Tibial nerve (tissue), 4 donors: ENCODE measurements around the gene DCUN1D3. TPM values are rescaled to one million over a fixed set of nuclear protein-coding genes. Genes with fewer than 3 reads are reported as not detected.
A peak's percentile ranks its signal among the peaks of the same experiment; 100 is the strongest.

Experiments used
- DNase-seq, 2 donors: peaks; one replicate each; pipeline ENCODE4 v3.0.0-alpha.2; 2019; ENCODE audit warnings: low spot score in 2 of 2
- H3K27ac ChIP-seq, 4 donors: fragments of 200-600 bp; sonication (generic) in 3 of 4; one replicate each; pipeline ENCODE4 v1.5.1; 2017 to 2019; ENCODE audit warnings: mild to moderate bottlenecking in 1 of 4
- H3K27me3 ChIP-seq, 2 donors: fragments of 200-600 bp; sonication (generic) in 1 of 2; one replicate each; pipeline versions ENCODE4 v1.5.1 to v1.6.0; 2017 to 2019
- H3K36me3 ChIP-seq, 3 donors: fragments of 200-600 bp; sonication (generic); one replicate each; pipeline ENCODE4 v1.5.1; 2018 to 2019
- H3K4me1 ChIP-seq, 4 donors: fragments of 200-600 bp; sonication (generic) in 3 of 4; one replicate each; pipeline ENCODE4 v1.5.1; 2017 to 2019
- H3K4me3 ChIP-seq, 4 donors: fragments of 200-600 bp; sonication (generic) in 3 of 4; one replicate each; pipeline ENCODE4 v1.5.1; 2017 to 2019; ENCODE audit warnings: mild to moderate bottlenecking in 1 of 4, moderate library complexity in 1 of 4
- H3K9me3 ChIP-seq, 4 donors: fragments of 200-600 bp; sonication (generic) in 3 of 4; one replicate each; pipeline ENCODE4 v1.5.1; 2017 to 2019
- EP300 ChIP-seq, 2 donors: sonication (generic); formaldehyde crosslinking; IDR thresholded peaks; one replicate each; pipeline ENCODE4 v1.6.1; 2017; ENCODE audit warnings: antibody characterized with exemption in 2 of 2, mild to moderate bottlenecking in 1 of 2
- POLR2A ChIP-seq, 2 donors: fragments of 450-650 bp; IDR thresholded peaks; one replicate each; pipeline ENCODE4 v1.6.1; 2017; ENCODE audit warnings: antibody characterized with exemption in 2 of 2, mild to moderate bottlenecking in 2 of 2, moderate library complexity in 2 of 2
- WGBS, 2 donors: methylation state at CpG; one replicate each; pipeline ENCODE4 v1.1.5; 2018; 5-methylcytosine and 5-hydroxymethylcytosine counted together
- total RNA-seq, 4 donors: library from RNA; depleted of rRNA; stranded (reverse); fragments of >200 nt; gene quantifications; one replicate each; pipeline ENCODE4 v1.1.0, GENCODE V29; 2016
- TF ChIP-seq, protein P1 (sequence below), 5 experiments: fragments of 200-600 bp in 3 of 5; fragments of 450-650 bp in 2 of 5; sonication (generic) in 3 of 5; IDR thresholded peaks; one replicate each; pipeline ENCODE4 v1.5.1; 2016 to 2019; ENCODE audit warnings: antibody characterized with exemption in 5 of 5, mild to moderate bottlenecking in 3 of 5, moderate library complexity in 2 of 5

Gene DCUN1D3
- total RNA-seq, 4 donors from 2014 or later: 28.8 to 37.5 (median 29.3) TPM

DNA sequence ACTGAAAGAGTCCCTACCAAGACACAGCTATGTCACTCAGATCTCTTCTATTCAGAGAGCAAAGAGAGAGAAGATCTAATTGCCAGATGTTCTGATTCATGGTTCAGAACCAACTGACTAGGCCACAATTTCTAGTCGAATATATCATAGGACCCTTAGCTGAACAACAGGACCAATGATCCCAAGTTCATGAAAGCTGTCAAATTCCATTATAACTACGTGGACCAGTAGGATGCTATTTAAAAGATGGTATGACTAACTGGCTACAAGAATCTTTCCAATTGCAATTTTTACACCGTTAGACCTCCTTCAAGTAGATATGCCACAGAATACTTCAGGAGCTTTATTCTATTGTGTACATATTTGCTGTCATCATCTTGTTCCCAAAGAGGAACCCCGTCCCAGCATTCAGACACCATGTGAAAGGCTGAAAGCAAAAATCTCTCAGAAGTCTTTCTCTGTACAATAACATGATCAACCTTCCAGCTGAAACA, 26.0 kb downstream of the DCUN1D3 start:
- Histone ChIP-seq H3K36me3 (no peaks in the 10 kb centered on the region), H3K4me3 (no peak overlapping the region), H3K4me1 (peaks cover 3 to 86% (median 56%) of the 10 kb centered on the region in 4 donors), H3K27ac (peak overlapping the region in 2 of 4 donors; percentile 89 to 90), H3K27me3 (no peaks in the 10 kb centered on the region), H3K9me3 (no peaks in the 10 kb centered on the region)
- DNase-seq: no peak
- 70 to 78% methylated on average over 4 of the region's 4 CpGs for WGBS, 2 donors
- TF ChIP-seq EP300 (IDR thresholded peaks at IDR 0.05): no peak
- TF ChIP-seq, protein P1, sequence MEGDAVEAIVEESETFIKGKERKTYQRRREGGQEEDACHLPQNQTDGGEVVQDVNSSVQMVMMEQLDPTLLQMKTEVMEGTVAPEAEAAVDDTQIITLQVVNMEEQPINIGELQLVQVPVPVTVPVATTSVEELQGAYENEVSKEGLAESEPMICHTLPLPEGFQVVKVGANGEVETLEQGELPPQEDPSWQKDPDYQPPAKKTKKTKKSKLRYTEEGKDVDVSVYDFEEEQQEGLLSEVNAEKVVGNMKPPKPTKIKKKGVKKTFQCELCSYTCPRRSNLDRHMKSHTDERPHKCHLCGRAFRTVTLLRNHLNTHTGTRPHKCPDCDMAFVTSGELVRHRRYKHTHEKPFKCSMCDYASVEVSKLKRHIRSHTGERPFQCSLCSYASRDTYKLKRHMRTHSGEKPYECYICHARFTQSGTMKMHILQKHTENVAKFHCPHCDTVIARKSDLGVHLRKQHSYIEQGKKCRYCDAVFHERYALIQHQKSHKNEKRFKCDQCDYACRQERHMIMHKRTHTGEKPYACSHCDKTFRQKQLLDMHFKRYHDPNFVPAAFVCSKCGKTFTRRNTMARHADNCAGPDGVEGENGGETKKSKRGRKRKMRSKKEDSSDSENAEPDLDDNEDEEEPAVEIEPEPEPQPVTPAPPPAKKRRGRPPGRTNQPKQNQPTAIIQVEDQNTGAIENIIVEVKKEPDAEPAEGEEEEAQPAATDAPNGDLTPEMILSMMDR (IDR thresholded peaks at IDR 0.05): no peak
- no peak for TF ChIP-seq POLR2A (IDR thresholded peaks at IDR 0.05)

DNA sequence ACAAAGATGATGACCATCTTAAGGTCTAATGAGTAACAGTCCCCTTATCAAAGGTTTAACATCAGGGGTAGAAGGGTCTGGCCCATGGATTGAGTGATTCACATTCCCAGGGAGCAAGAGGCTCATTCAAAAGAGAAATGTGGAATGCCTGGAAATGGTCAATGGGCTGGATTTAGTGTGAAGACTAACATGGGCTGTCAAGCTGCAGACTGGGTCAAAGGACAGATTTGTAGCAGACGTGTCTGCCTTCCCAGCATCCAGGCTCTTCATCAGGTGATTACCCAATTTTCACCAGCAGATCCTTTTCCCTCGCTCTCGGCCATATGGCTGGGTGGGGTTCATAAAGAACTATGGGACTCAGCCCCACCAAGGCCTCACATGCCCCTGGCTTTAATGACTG, 26.8 kb downstream of the DCUN1D3 start:
- H3K36me3 ChIP-seq: no peaks in the 10 kb centered on the region
- peaks cover 3 to 86% (median 60%) of the 10 kb centered on the region in 4 donors for H3K4me1 ChIP-seq
- 81 to 92% methylated on average over 3 of the region's 3 CpGs for WGBS, 2 donors
- DNase-seq: no peak
- no peaks in the 10 kb centered on the region for H3K27me3 ChIP-seq
- peak overlapping the region in 2 of 4 donors; percentile 89 to 90 for H3K27ac ChIP-seq
- no peaks in the 10 kb centered on the region for H3K9me3 ChIP-seq
- H3K4me3 ChIP-seq: no peak overlapping the region
- TF ChIP-seq EP300 (IDR thresholded peaks at IDR 0.05) (no peak), POLR2A (IDR thresholded peaks at IDR 0.05) (no peak)
- TF ChIP-seq, protein P1 (IDR thresholded peaks at IDR 0.05): no peak

DNA sequence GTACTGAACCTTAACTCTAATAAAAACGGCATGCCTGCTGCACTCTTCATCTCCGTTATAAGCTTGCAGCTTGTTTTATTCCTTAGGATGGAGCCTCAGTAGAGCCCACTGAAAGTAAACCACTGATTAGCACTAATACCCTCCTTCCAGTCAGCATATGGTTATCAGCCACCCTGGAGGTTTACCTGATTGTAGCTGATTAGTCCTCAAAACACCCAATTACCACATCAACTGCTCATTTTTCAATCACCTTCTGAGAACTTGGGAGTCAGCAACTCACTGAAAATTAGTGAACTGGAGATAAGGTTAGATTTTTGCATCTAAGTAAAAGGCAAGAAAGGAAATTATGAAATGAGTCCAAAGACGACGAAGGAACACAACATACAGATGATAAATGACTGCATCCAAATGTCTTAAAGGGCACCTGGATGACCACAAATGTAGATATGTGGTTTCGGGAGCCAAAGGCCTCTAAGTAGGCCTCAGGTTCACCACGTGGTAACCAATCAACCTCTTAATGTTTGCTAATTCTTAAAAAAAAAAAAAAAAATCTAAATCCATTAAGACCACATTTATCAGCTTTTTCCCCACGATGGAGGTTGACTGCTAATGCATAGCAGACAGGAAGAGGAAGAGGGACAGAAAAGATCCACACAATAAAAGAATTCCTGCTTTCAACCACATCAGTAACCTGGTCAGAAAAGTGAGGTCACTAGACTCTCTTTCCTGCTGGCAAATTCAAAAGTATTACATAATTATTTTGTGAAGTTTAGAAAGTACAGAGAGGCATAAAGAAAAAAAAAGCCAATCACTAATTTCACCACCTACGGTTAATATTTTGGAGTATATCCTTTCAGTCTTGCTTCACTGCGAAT, 28.0 kb downstream of the DCUN1D3 start:
- WGBS, 2 donors: 71 to 78% methylated on average over 9 of the region's 9 CpGs
- H3K4me1 ChIP-seq: peaks cover 3 to 88% (median 66%) of the 10 kb centered on the region in 4 donors
- no peaks in the 10 kb centered on the region for H3K36me3 ChIP-seq
- DNase-seq: no peak
- H3K27ac ChIP-seq: peak overlapping the region; percentile 51 to 90 (median 83)
- TF ChIP-seq EP300 (IDR thresholded peaks at IDR 0.05): no peak
- no peak for TF ChIP-seq POLR2A (IDR thresholded peaks at IDR 0.05)
- TF ChIP-seq, protein P1 (IDR thresholded peaks at IDR 0.05): no peak
- H3K9me3 ChIP-seq: no peaks in the 10 kb centered on the region
- no peak overlapping the region for H3K4me3 ChIP-seq
- H3K27me3 ChIP-seq: no peaks in the 10 kb centered on the region

DNA sequence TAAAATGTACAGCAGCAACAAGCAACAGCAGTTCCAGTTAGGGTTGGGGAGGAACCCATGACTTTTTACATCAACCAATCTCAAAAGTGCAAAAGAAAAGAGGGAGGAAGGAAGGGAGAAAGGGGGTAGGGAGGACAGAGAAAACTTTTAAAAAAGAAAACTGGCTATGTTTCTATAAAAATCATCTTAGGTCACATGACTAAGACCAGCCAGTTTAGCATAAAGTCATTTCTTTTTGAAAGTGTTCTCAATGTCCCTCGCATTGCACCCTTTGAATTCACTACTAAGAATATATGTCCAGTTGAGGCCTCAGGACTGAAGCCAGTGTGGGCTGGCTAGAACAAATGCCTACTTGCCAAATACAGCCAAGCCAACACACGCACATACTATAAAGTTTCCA, 28.9 kb downstream of the DCUN1D3 start:
- Histone ChIP-seq H3K4me1 (peaks cover 3 to 97% (median 76%) of the 10 kb centered on the region in 4 donors), H3K27ac (peak overlapping the region; percentile 51 to 90 (median 83)), H3K9me3 (no peaks in the 10 kb centered on the region), H3K36me3 (no peaks in the 10 kb centered on the region), H3K4me3 (no peak overlapping the region), H3K27me3 (no peaks in the 10 kb centered on the region)
- DNase-seq: no peak
- WGBS, 2 donors: 34 to 38% methylated on average over 2 of the region's 2 CpGs
- peak in 1 of 2 donors; percentile 82 for TF ChIP-seq EP300 (IDR thresholded peaks at IDR 0.05)
- no peak for TF ChIP-seq POLR2A (IDR thresholded peaks at IDR 0.05)

DNA sequence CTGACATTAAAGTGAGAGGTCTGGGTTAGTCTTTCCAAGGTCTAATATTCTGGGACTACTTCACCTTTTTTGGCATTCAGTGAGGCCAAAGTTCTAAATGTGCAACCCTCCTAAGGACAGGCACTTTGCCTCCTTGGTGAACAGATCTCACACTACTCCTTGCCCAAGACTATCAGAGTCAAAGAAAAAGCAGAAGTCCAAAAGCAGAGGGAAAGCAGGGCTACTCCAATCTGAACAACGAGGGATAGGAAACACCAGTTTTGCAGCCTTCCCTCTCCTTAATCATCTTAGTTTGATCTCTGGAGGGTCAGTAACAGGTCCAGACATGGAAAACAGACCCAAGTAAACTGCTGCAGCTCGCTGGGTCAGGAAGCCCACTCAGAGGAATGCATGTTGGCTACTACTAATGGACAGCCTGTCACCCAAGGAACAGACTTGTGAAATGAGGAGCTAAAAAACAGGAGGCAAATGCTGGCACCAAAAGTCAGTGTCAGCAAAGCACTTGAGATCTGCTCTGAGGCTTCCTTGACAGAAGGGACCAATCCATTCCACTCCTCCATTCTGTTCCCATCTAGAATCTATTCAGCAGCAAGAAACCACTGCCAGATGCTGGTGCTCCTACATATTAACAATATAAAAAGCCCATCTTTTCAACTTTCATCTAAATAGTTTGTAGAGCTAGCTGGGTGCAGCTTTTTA, 29.9 kb downstream of the DCUN1D3 start:
- 59 to 67% methylated on average over 2 of the region's 2 CpGs for WGBS, 2 donors
- H3K36me3 ChIP-seq: no peaks in the 10 kb centered on the region
- TF ChIP-seq, protein P1 (IDR thresholded peaks at IDR 0.05): no peak
- TF ChIP-seq EP300 (IDR thresholded peaks at IDR 0.05): no peak
- TF ChIP-seq POLR2A (IDR thresholded peaks at IDR 0.05): no peak
- peaks cover 3 to 100% (median 83%) of the 10 kb centered on the region in 4 donors for H3K4me1 ChIP-seq
- no peaks in the 10 kb centered on the region for H3K27me3 ChIP-seq
- no peak for DNase-seq
- no peak overlapping the region for H3K4me3 ChIP-seq
- peak overlapping the region; percentile 51 to 90 (median 83) for H3K27ac ChIP-seq
- no peaks in the 10 kb centered on the region for H3K9me3 ChIP-seq
